Nephron (organoid): ENCODE results near the gene RALGAPB.

Experiments used
- H3K27ac Mint-ChIP-seq, 3 experiments: 2 replicates each; pipeline ENCODE4 v1.8.0; 2020; ENCODE audit warnings: mixed read lengths in 3 of 3, mild to moderate bottlenecking in 2 of 3, moderate library complexity in 1 of 3
- H3K27me3 Mint-ChIP-seq: 2 replicates; pipeline ENCODE4 v1.8.0; 2021; ENCODE audit warnings: low read depth, mild to moderate bottlenecking, moderate library complexity, mixed read lengths
- H3K36me3 Mint-ChIP-seq: 2 replicates; pipeline ENCODE4 v1.8.0; 2020; ENCODE audit warnings: low read depth, mixed read lengths
- H3K4me1 Mint-ChIP-seq: 2 replicates; pipeline ENCODE4 v1.8.0; 2020; ENCODE audit warnings: mixed read lengths
- H3K4me3 Mint-ChIP-seq, 3 experiments: 2 replicates each; pipeline ENCODE4 v1.8.0; 2020; ENCODE audit warnings: mild to moderate bottlenecking in 3 of 3, mixed read lengths in 3 of 3, moderate library complexity in 2 of 3
- H3K9me3 Mint-ChIP-seq: 2 replicates; pipeline ENCODE4 v1.8.0; 2020; ENCODE audit warnings: mixed read lengths
- CTCF ChIP-seq, 3 experiments: fragments of 200-600 bp; sonication (generic); IDR thresholded peaks; one replicate each; pipeline ENCODE4 v1.5.0; 2021; ENCODE audit warnings: antibody characterized with exemption in 3 of 3; ENCODE audit not compliant: unreplicated experiment in 3 of 3

The RALGAPB gene

GRCh38 chr20:38536310-38536709 lies 63.7 kb downstream of the RALGAPB start:
- Mint-ChIP-seq H3K27ac (no peak overlapping the region), H3K4me3 (no peak overlapping the region), H3K9me3 (no peaks in the 10 kb centered on the region), H3K4me1 (no peaks in the 10 kb centered on the region), H3K36me3 (peaks cover 78% of the 10 kb centered on the region), H3K27me3 (no peaks in the 10 kb centered on the region)
- no peak for TF ChIP-seq CTCF (IDR thresholded peaks at IDR 0.05; ENCODE audit: unreplicated experiment in 3 of 3)

GRCh38 chr20:38537176-38537575 lies 64.5 kb downstream of the RALGAPB start:
- no peaks in the 10 kb centered on the region for H3K4me1 Mint-ChIP-seq
- TF ChIP-seq CTCF (IDR thresholded peaks at IDR 0.05; ENCODE audit: unreplicated experiment in 3 of 3): no peak
- peaks cover 81% of the 10 kb centered on the region for H3K36me3 Mint-ChIP-seq
- no peak overlapping the region for H3K27ac Mint-ChIP-seq
- no peak overlapping the region for H3K4me3 Mint-ChIP-seq
- H3K27me3 Mint-ChIP-seq: no peaks in the 10 kb centered on the region
- no peaks in the 10 kb centered on the region for H3K9me3 Mint-ChIP-seq

GRCh38 chr20:38538789-38539188 lies 66.1 kb downstream of the RALGAPB start:
- Mint-ChIP-seq H3K27ac (no peak overlapping the region), H3K27me3 (no peaks in the 10 kb centered on the region), H3K36me3 (peaks cover 82% of the 10 kb centered on the region), H3K9me3 (no peaks in the 10 kb centered on the region), H3K4me1 (no peaks in the 10 kb centered on the region), H3K4me3 (no peak overlapping the region)
- TF ChIP-seq CTCF (IDR thresholded peaks at IDR 0.05; ENCODE audit: unreplicated experiment in 3 of 3): no peak

GRCh38 chr20:38543014-38543906 lies 70.6 kb downstream of the RALGAPB start:
- Mint-ChIP-seq H3K9me3 (no peaks in the 10 kb centered on the region), H3K36me3 (peaks cover 87% of the 10 kb centered on the region), H3K27ac (no peak overlapping the region), H3K4me1 (no peaks in the 10 kb centered on the region), H3K27me3 (no peaks in the 10 kb centered on the region), H3K4me3 (no peak overlapping the region)
- TF ChIP-seq CTCF (IDR thresholded peaks at IDR 0.05; ENCODE audit: unreplicated experiment in 3 of 3): no peak

- H3K4me3 Mint-ChIP-seq: no peak overlapping the region
- TF ChIP-seq CTCF (IDR thresholded peaks at IDR 0.05; ENCODE audit: unreplicated experiment in 3 of 3): no peak
- peaks cover 69% of the 10 kb centered on the region for H3K36me3 Mint-ChIP-seq
These were observed 73.1 kb downstream of the RALGAPB start for GRCh38 chr20:38545771-38546170.

More at GRCh38 chr20:38545771-38546170, 73.1 kb downstream of the RALGAPB start:
- Mint-ChIP-seq H3K4me1 (no peaks in the 10 kb centered on the region), H3K27ac (no peak overlapping the region), H3K27me3 (no peaks in the 10 kb centered on the region), H3K9me3 (no peaks in the 10 kb centered on the region)
